Measurements from ENCODE around the gene GADL1.

DNA sequence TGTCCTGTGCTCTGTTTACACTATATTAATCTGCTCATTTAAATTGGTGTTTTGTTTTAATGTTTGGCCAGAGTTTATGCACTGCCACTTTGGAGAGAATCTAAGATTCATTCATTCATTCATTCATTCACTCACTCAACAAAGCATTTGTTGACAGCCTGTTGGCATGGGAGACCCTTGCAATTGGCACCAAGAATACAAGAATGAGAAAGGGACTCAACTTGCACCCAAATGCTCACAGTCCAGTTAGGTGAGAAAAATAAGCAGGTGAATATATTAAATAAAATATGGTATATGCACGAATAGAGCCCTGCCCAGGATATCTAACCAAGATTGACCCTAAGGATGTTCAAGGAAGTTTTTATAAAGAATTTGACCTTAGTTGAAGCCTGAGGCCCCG is 207.7 kb downstream of the GADL1 start:
- TF ChIP-seq POLR2A (IDR thresholded peaks at IDR 0.05): no peak
- TF ChIP-seq, protein P1, sequence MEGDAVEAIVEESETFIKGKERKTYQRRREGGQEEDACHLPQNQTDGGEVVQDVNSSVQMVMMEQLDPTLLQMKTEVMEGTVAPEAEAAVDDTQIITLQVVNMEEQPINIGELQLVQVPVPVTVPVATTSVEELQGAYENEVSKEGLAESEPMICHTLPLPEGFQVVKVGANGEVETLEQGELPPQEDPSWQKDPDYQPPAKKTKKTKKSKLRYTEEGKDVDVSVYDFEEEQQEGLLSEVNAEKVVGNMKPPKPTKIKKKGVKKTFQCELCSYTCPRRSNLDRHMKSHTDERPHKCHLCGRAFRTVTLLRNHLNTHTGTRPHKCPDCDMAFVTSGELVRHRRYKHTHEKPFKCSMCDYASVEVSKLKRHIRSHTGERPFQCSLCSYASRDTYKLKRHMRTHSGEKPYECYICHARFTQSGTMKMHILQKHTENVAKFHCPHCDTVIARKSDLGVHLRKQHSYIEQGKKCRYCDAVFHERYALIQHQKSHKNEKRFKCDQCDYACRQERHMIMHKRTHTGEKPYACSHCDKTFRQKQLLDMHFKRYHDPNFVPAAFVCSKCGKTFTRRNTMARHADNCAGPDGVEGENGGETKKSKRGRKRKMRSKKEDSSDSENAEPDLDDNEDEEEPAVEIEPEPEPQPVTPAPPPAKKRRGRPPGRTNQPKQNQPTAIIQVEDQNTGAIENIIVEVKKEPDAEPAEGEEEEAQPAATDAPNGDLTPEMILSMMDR (IDR thresholded peaks at IDR 0.05): no peak
